Measurements from ENCODE around the gene DNAJC16. TPM values are rescaled to one million over a fixed set of nuclear protein-coding genes. Genes with fewer than 3 reads are reported as not detected.

Gene DNAJC16
- total and polyA plus RNA-seq, 3 donors from 2014 or later, result 19.9 to 32.1 (median 24.3) TPM

- Histone ChIP-seq H3K27ac (no peak overlapping the region), H3K4me1 (no peaks in the 10 kb centered on the region), H3K4me3 (no peak overlapping the region), H3K27me3 (no peaks in the 10 kb centered on the region), H3K36me3 (ENCODE audit: low read depth, missing control alignments) (no peaks in the 10 kb centered on the region), H3K9me3 (no peaks in the 10 kb centered on the region)
- DNase-seq, result no peak
- intact Hi-C loops (cut with DNase I; ENCODE audit: low total_unique reads), result no loop called here
- TF ChIP-seq POLR2A (IDR thresholded peaks at IDR 0.05), result no peak
- TF ChIP-seq, protein P1, sequence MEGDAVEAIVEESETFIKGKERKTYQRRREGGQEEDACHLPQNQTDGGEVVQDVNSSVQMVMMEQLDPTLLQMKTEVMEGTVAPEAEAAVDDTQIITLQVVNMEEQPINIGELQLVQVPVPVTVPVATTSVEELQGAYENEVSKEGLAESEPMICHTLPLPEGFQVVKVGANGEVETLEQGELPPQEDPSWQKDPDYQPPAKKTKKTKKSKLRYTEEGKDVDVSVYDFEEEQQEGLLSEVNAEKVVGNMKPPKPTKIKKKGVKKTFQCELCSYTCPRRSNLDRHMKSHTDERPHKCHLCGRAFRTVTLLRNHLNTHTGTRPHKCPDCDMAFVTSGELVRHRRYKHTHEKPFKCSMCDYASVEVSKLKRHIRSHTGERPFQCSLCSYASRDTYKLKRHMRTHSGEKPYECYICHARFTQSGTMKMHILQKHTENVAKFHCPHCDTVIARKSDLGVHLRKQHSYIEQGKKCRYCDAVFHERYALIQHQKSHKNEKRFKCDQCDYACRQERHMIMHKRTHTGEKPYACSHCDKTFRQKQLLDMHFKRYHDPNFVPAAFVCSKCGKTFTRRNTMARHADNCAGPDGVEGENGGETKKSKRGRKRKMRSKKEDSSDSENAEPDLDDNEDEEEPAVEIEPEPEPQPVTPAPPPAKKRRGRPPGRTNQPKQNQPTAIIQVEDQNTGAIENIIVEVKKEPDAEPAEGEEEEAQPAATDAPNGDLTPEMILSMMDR (IDR thresholded peaks at IDR 0.05), result no peak
- WGBS, 2 donors, result 62 to 64% methylated on average over 4 of the region's 4 CpGs
Observed at GRCh38 chr1:15610167-15610566, 83.5 kb downstream of the DNAJC16 start.

DNA sequence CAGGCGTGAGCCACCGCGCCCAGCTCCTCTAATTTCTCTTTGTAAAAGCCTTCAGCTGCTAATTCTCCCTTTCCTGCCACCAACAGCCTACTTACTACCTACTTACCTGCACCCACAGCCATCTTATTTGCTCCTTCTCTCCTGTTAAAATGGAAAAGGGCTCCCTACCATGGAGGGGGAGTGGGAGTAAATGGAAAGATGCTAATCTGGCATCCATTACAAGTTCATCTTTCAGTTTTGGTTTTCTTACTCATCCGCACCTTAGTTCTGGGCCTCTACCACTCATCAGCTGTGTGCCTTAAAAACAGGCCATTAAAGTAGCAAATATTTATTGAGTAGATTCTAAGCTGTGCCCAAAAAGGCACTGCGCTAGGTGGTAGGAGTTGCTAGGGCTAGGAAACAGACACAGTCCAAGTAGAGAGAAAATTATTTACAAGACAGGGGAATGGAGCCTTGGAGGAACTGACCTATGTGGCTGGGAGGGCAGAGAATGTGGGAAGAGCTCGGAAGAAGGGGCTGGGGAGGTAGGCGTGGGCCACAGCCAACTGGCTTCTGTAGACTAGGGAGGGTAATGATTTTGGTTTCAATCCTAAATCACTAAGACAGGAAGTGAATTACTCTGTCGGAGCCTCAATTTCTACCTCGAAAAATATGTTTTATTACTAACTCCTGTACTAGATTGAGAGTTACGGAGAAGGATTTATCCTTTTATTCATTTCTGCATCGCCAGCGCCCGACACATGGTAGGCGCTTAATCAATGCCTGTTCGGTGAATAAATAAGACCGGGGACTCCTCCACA is 89.9 kb downstream of the DNAJC16 start:
- no peak for DNase-seq
- H3K9me3 ChIP-seq, result no peaks in the 10 kb centered on the region
- intact Hi-C loops (cut with DNase I; ENCODE audit: low total_unique reads), result no loop called here
- H3K4me3 ChIP-seq, result peak overlapping the region; percentile 76 to 81
- H3K27ac ChIP-seq, result peak overlapping the region; percentile 61 to 92
- 21 to 24% methylated on average over 16 of the region's 16 CpGs for WGBS, 2 donors
- TF ChIP-seq, protein P1 (IDR thresholded peaks at IDR 0.05), result no peak
- no peak for TF ChIP-seq POLR2A (IDR thresholded peaks at IDR 0.05)
- no peaks in the 10 kb centered on the region for H3K36me3 ChIP-seq (ENCODE audit: low read depth, missing control alignments)
- no peaks in the 10 kb centered on the region for H3K27me3 ChIP-seq
- peaks cover 18% of the 10 kb centered on the region for H3K4me1 ChIP-seq

GRCh38 chr1:15617173-15618076 is 90.8 kb downstream of the DNAJC16 start, which contains the start of gene DDI2:
Gene DDI2, plus strand, starts transcription at chr1:15617458. Its CDS starts 213 bp downstream, at chr1:15617671.
- no peaks in the 10 kb centered on the region for H3K36me3 ChIP-seq (ENCODE audit: low read depth, missing control alignments)
- 1% methylated on average over 26 to 79 of the region's 86 CpGs for WGBS, 2 donors
- TF ChIP-seq, protein P1 (IDR thresholded peaks at IDR 0.05), result no peak
- peak; percentile 83 for TF ChIP-seq POLR2A (IDR thresholded peaks at IDR 0.05)
- peak within 1 kb of the TSS; percentile 76 to 81 for H3K4me3 ChIP-seq
- H3K27ac ChIP-seq, result peak within 1 kb of the TSS; percentile 75 to 92
- DNase-seq, result peak; percentile 98
- H3K4me1 ChIP-seq, result peaks cover 18% of the 10 kb centered on the region
- intact Hi-C loops (cut with DNase I; ENCODE audit: low total_unique reads), result no loop called here
- H3K9me3 ChIP-seq, result no peaks in the 10 kb centered on the region
- no peaks in the 10 kb centered on the region for H3K27me3 ChIP-seq

GRCh38 chr1:15618077-15618654 is 91.5 kb downstream of the DNAJC16 start:
- Histone ChIP-seq H3K4me1 (peaks cover 18% of the 10 kb centered on the region), H3K9me3 (no peaks in the 10 kb centered on the region), H3K27ac (peak overlapping the region; percentile 75 to 92), H3K36me3 (ENCODE audit: low read depth, missing control alignments) (no peaks in the 10 kb centered on the region), H3K4me3 (peak overlapping the region; percentile 76 to 81), H3K27me3 (no peaks in the 10 kb centered on the region)
- DNase-seq, result no peak
- intact Hi-C loops (cut with DNase I; ENCODE audit: low total_unique reads), result no loop called here
- TF ChIP-seq, protein P1 (IDR thresholded peaks at IDR 0.05), result no peak
- TF ChIP-seq POLR2A (IDR thresholded peaks at IDR 0.05), result no peak
- 0 to 2% methylated on average over 8 of the region's 8 CpGs for WGBS, 2 donors
